H9 (cell line): Measurements from ENCODE around the gene ERVFRD-1. TPM values are rescaled to one million over a fixed set of nuclear protein-coding genes. Genes with fewer than 3 reads are reported as not detected.

ENCODE experiments used
- DNase-seq: peaks from one replicate; pipeline ENCODE4 v3.0.0-alpha.2; 2017
- H2AFZ ChIP-seq: one replicate; pipeline ENCODE4 v1.6.1; 2013; ENCODE audit warnings: mild to moderate bottlenecking, low read length, control low read depth, moderate library complexity
- H2AK5ac ChIP-seq: 2 replicates; pipeline ENCODE4 v1.6.1; 2013; ENCODE audit warnings: low read length, control low read depth, mixed read lengths; ENCODE audit not compliant: insufficient read length
- H2BK120ac ChIP-seq: one replicate; pipeline ENCODE4 v1.6.1; 2013; ENCODE audit warnings: low read depth, mild to moderate bottlenecking, low read length, control low read depth, inconsistent platforms; ENCODE audit not compliant: poor library complexity, severe bottlenecking
- H2BK12ac ChIP-seq: 2 replicates; pipeline ENCODE4 v1.6.1; 2013; ENCODE audit warnings: low read length, control low read depth, mixed read lengths, low read depth; ENCODE audit not compliant: insufficient read length
- H2BK15ac ChIP-seq: 2 replicates; pipeline ENCODE4 v1.6.1; 2013; ENCODE audit warnings: low read depth, low read length, control low read depth
- H2BK20ac ChIP-seq: one replicate; pipeline ENCODE4 v1.6.1; 2013; ENCODE audit warnings: low read depth, mild to moderate bottlenecking, low read length, control low read depth, inconsistent platforms; ENCODE audit not compliant: poor library complexity, severe bottlenecking
- H2BK5ac ChIP-seq: 2 replicates; pipeline ENCODE4 v1.6.1; 2013; ENCODE audit warnings: low read length, control low read depth, mixed read lengths; ENCODE audit not compliant: insufficient read length
- H3K14ac ChIP-seq: 2 replicates; pipeline ENCODE4 v1.6.1; 2013; ENCODE audit warnings: low read length, control low read depth; ENCODE audit not compliant: insufficient read depth
- H3K18ac ChIP-seq: 2 replicates; pipeline ENCODE4 v1.6.1; 2013; ENCODE audit warnings: low read depth, mild to moderate bottlenecking, mixed read lengths, low read length, control low read depth; ENCODE audit not compliant: insufficient read length
- H3K23ac ChIP-seq: 2 replicates; pipeline ENCODE4 v1.6.1; 2013; ENCODE audit warnings: low read length, control low read depth, mixed read lengths, low read depth; ENCODE audit not compliant: insufficient read length
- H3K23me2 ChIP-seq: 2 replicates; pipeline ENCODE4 v1.6.1; 2013; ENCODE audit warnings: low read depth, mild to moderate bottlenecking, mixed read lengths, low read length, control low read depth; ENCODE audit not compliant: insufficient read length, poor library complexity, severe bottlenecking
- H3K27ac ChIP-seq: 2 replicates; pipeline ENCODE4 v1.5.1; 2013; ENCODE audit warnings: low read length, control low read depth, mixed read lengths, low read depth; ENCODE audit not compliant: insufficient read length
- H3K27me3 ChIP-seq: 2 replicates; pipeline ENCODE4 v1.6.1; 2013; ENCODE audit warnings: low read length, control low read depth, inconsistent platforms; ENCODE audit not compliant: insufficient read depth
- H3K4ac ChIP-seq: 2 replicates; pipeline ENCODE4 v1.6.1; 2013; ENCODE audit warnings: low read depth, mild to moderate bottlenecking, control low read depth, inconsistent platforms, low read length, moderate library complexity
- H3K4me1 ChIP-seq: 2 replicates; pipeline ENCODE4 v1.6.1; 2013; ENCODE audit warnings: low read length, control low read depth, inconsistent platforms; ENCODE audit not compliant: insufficient read depth
- H3K4me2 ChIP-seq: 2 replicates; pipeline ENCODE4 v1.6.1; 2013; ENCODE audit warnings: low read length, control low read depth, mixed read lengths; ENCODE audit not compliant: insufficient read length, insufficient read depth
- H3K56ac ChIP-seq: 2 replicates; pipeline ENCODE4 v1.6.1; 2013; ENCODE audit warnings: low read depth, mild to moderate bottlenecking, mixed read lengths, low read length, control low read depth; ENCODE audit not compliant: insufficient read length
- H3K79me1 ChIP-seq: 2 replicates; pipeline ENCODE4 v1.6.1; 2013; ENCODE audit warnings: low read depth, mild to moderate bottlenecking, moderate library complexity, low read length, control low read depth, inconsistent platforms; ENCODE audit not compliant: insufficient read depth, poor library complexity, severe bottlenecking
- H3K79me2 ChIP-seq: 2 replicates; pipeline ENCODE4 v1.6.1; 2013; ENCODE audit warnings: low read length, control low read depth, inconsistent platforms; ENCODE audit not compliant: insufficient read depth
- H3K9ac ChIP-seq: 2 replicates; pipeline ENCODE4 v1.6.1; 2013; ENCODE audit warnings: low read length, control low read depth, mixed read lengths; ENCODE audit not compliant: insufficient read length; ENCODE audit errors: extremely low read depth
- H3K9me3 ChIP-seq: one replicate; pipeline ENCODE4 v1.6.1; 2013; ENCODE audit warnings: low read depth, low read length, inconsistent platforms; ENCODE audit not compliant: control insufficient read depth
- H3T11ph ChIP-seq: one replicate; pipeline ENCODE4 v1.6.1; 2013; ENCODE audit warnings: mild to moderate bottlenecking, low read length, control low read depth, inconsistent platforms
- H4K20me1 ChIP-seq: one replicate; pipeline ENCODE4 v1.6.1; 2013; ENCODE audit not compliant: control insufficient read depth, insufficient read length, insufficient read depth
- H4K5ac ChIP-seq: 2 replicates; pipeline ENCODE4 v1.6.1; 2013; ENCODE audit warnings: low read depth, mild to moderate bottlenecking, mixed read lengths, low read length, control low read depth; ENCODE audit not compliant: insufficient read length
- H4K8ac ChIP-seq: replicated peaks from 2 replicates; pipeline ENCODE4 v1.6.1; 2013; ENCODE audit warnings: low read length, control low read depth, mixed read lengths, low read depth; ENCODE audit not compliant: insufficient read length
- H4K91ac ChIP-seq: 2 replicates; pipeline ENCODE4 v1.6.1; 2013; ENCODE audit warnings: low read depth, mild to moderate bottlenecking, moderate library complexity, mixed read lengths, low read length, control low read depth; ENCODE audit not compliant: insufficient read length
- H3K27ac Mint-ChIP-seq, 3 experiments: 2 replicates in 2 of 3; 3 replicates in 1 of 3; pipeline ENCODE4 v1.8.0; 2020 to 2021; ENCODE audit warnings: mixed read lengths in 3 of 3, mild to moderate bottlenecking in 1 of 3, moderate library complexity in 1 of 3
- H3K27me3 Mint-ChIP-seq: 2 replicates; pipeline ENCODE4 v1.8.0; 2021; ENCODE audit warnings: low read depth, mild to moderate bottlenecking, moderate library complexity, mixed read lengths
- H3K36me3 Mint-ChIP-seq, 3 experiments: 2 replicates in 2 of 3; 3 replicates in 1 of 3; pipeline ENCODE4 v1.8.0; 2020 to 2021; ENCODE audit warnings: low read depth in 3 of 3, mixed read lengths in 3 of 3; ENCODE audit not compliant: insufficient read depth in 1 of 3
- H3K4me1 Mint-ChIP-seq, 2 experiments: 2 replicates each; pipeline ENCODE4 v1.8.0; 2020; ENCODE audit warnings: mixed read lengths in 2 of 2
- H3K4me3 Mint-ChIP-seq, 2 experiments: 2 replicates in 1 of 2; 3 replicates in 1 of 2; pipeline ENCODE4 v1.8.0; 2020 to 2021; ENCODE audit warnings: mild to moderate bottlenecking in 2 of 2, mixed read lengths in 2 of 2, moderate library complexity in 1 of 2
- H3K9me3 Mint-ChIP-seq, 2 experiments: 2 replicates in 1 of 2; 3 replicates in 1 of 2; pipeline ENCODE4 v1.8.0; 2020; ENCODE audit warnings: mild to moderate bottlenecking in 2 of 2, mixed read lengths in 2 of 2, moderate library complexity in 1 of 2
- CTCF ChIP-seq: fragments of 200-600 bp; sonication (generic); conservative IDR thresholded peaks from 3 replicates; pipeline ENCODE4 v1.8.0; 2021; ENCODE audit warnings: antibody characterized with exemption, mild to moderate bottlenecking
- WGBS: extraction: QIAGEN DNeasy Blood & Tissue Kit; methylation state at CpG from one replicate; pipeline ENCODE4 v1.1.7; 2013; ENCODE audit warnings: missing lambda C conversion rate, low lambda C conversion rate, mixed read lengths; ENCODE audit not compliant: insufficient read length; ENCODE audit errors: extremely low coverage; 5-methylcytosine and 5-hydroxymethylcytosine counted together
- total RNA-seq: library from RNA; stranded (reverse); gene quantifications from 2 replicates; pipeline ENCODE4 v1.2.1, GENCODE V29; 2021

The ERVFRD-1 gene
- total RNA-seq, 1 experiment from 2014 or later, result not detected

DNA sequence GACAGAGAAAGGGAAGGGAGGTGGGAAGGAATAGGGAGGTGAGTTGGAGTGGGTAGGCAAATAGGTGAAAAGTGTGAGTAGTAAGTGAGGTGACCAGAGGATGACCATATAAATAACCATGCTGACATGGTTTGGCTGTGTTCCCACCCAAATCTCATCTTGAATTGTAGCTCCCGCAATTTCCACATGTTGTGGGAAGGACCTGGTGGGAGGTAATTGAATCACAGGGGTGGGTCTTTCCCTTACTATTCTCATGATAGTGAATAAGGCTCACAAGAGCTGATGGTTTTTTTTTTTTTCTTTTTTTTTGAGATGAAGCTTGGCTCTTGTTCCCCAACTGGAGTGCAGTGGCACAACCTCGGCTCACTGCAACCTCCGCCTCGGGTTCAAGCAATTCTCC lies 39.4 kb downstream of the ERVFRD-1 start:
- Mint-ChIP-seq H3K9me3 (no peaks in the 10 kb centered on the region), H3K27ac (no peak overlapping the region), H3K4me3 (no peak overlapping the region), H3K27me3 (no peaks in the 10 kb centered on the region), H3K4me1 (peaks cover 16% of the 10 kb centered on the region in 2 experiments), H3K36me3 (no peaks in the 10 kb centered on the region)
- no peak overlapping the region for H2BK15ac ChIP-seq
- no peaks in the 10 kb centered on the region for H3K79me2 ChIP-seq
- no peaks in the 10 kb centered on the region for H3K9me3 ChIP-seq
- H4K91ac ChIP-seq, result no peak overlapping the region
- H4K8ac ChIP-seq, result no peak overlapping the region
- H4K5ac ChIP-seq, result no peak overlapping the region
- no peaks in the 10 kb centered on the region for H3K23me2 ChIP-seq
- no peaks in the 10 kb centered on the region for H3K79me1 ChIP-seq
- H2AK5ac ChIP-seq, result no peak overlapping the region
- H3K4me2 ChIP-seq, result no peak overlapping the region
- H4K20me1 ChIP-seq, result no peaks in the 10 kb centered on the region
- no peak overlapping the region for H3K14ac ChIP-seq
- H2BK120ac ChIP-seq, result no peak overlapping the region
- H2AFZ ChIP-seq, result no peak overlapping the region
- no peak overlapping the region for H2BK5ac ChIP-seq
- TF ChIP-seq CTCF, result no peak
- no peaks in the 10 kb centered on the region; the same call in 1 of the 2 replicates for H3K4me1 ChIP-seq
- H3K18ac ChIP-seq, result no peak overlapping the region
- no peaks in the 10 kb centered on the region for H3K27me3 ChIP-seq
- no CpG with 5 or more reads among the region's 4 CpGs for WGBS
- no peak overlapping the region for H3K23ac ChIP-seq
- H3T11ph ChIP-seq, result no peak overlapping the region
- no peak overlapping the region for H2BK20ac ChIP-seq
- no peak overlapping the region for H3K56ac ChIP-seq
- no peak overlapping the region for H3K9ac ChIP-seq
- no peak for DNase-seq
- H3K27ac ChIP-seq, result no peak overlapping the region
- no peak overlapping the region for H3K4ac ChIP-seq
- no peak overlapping the region for H2BK12ac ChIP-seq
